ENCODE data around the gene GSTT2.

Gene GSTT2

GRCh38 chr22:24027389-24027975 is 47.5 kb downstream of the GSTT2 start:
- H3K4me1 ChIP-seq (ENCODE audit: insufficient read depth, low read length): no peaks in the 10 kb centered on the region
- no peak overlapping the region for H3K4me3 ChIP-seq (ENCODE audit: low read length)
- H3K36me3 ChIP-seq (ENCODE audit: insufficient read depth, low read length): peaks cover 3% of the 10 kb centered on the region
- H3K27me3 ChIP-seq (ENCODE audit: insufficient read depth, low read length): no peaks in the 10 kb centered on the region
- H3K9me3 ChIP-seq (ENCODE audit: low read length): no peaks in the 10 kb centered on the region
- no peak overlapping the region for H2AFZ ChIP-seq (ENCODE audit: low read depth, low read length)

DNA sequence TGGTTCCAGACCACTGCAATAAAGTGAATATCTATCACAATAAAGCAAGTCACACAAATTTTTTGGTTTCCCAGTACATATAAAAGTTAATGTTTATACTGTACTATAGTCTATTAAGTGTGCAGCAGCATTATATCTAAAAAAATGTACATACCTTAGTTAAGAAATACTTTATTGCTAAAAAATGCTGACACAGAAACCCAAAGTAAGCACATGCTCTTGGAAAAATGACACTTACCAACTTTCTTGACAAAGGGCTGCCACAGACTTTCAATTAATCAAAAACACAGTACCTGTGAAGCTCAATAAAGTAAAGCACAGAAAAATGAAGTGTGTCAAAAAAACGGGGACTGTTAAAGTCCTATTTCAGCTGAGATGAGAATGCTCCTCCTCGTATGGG is 48.1 kb downstream of the GSTT2 start:
- Histone ChIP-seq H3K36me3 (ENCODE audit: insufficient read depth, low read length) (peaks cover 3% of the 10 kb centered on the region), H2AFZ (ENCODE audit: low read depth, low read length) (no peak overlapping the region), H3K9me3 (ENCODE audit: low read length) (no peaks in the 10 kb centered on the region), H3K4me3 (ENCODE audit: low read length) (no peak overlapping the region), H3K4me1 (ENCODE audit: insufficient read depth, low read length) (no peaks in the 10 kb centered on the region), H3K27me3 (ENCODE audit: insufficient read depth, low read length) (no peaks in the 10 kb centered on the region)

GRCh38 chr22:24028533-24028932 is 48.6 kb downstream of the GSTT2 start:
- no peak overlapping the region for H2AFZ ChIP-seq (ENCODE audit: low read depth, low read length)
- no peak overlapping the region for H3K4me3 ChIP-seq (ENCODE audit: low read length)
- no peaks in the 10 kb centered on the region for H3K9me3 ChIP-seq (ENCODE audit: low read length)
- H3K4me1 ChIP-seq (ENCODE audit: insufficient read depth, low read length): no peaks in the 10 kb centered on the region
- no peaks in the 10 kb centered on the region for H3K27me3 ChIP-seq (ENCODE audit: insufficient read depth, low read length)
- H3K36me3 ChIP-seq (ENCODE audit: insufficient read depth, low read length): peaks cover 3% of the 10 kb centered on the region

DNA sequence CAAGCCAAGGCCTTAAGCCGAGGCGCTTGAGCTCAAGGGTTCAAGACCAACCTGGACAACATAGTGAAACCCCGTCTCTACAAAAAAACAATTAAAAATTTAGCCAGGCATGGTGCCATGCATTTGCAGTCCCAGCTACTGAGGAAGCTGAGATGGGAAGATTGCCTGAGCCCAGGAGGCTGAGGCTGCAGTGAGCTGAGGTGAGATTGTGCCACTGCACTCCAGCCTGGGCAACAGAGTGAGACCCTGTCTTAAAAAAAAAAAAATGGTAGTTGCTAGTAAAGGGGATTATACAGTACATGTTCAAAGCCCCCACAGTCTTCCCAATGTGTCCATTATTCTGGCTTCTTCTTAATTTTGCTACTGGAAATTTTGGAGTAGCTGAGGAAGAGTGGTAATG is 49.4 kb downstream of the GSTT2 start:
- H3K4me1 ChIP-seq (ENCODE audit: insufficient read depth, low read length): no peaks in the 10 kb centered on the region

GRCh38 chr22:24030186-24030702 is 50.3 kb downstream of the GSTT2 start:
- H2AFZ ChIP-seq (ENCODE audit: low read depth, low read length): no peak overlapping the region
- no peaks in the 10 kb centered on the region for H3K27me3 ChIP-seq (ENCODE audit: insufficient read depth, low read length)
- H3K9me3 ChIP-seq (ENCODE audit: low read length): no peaks in the 10 kb centered on the region
- H3K36me3 ChIP-seq (ENCODE audit: insufficient read depth, low read length): peaks cover 3% of the 10 kb centered on the region
- no peak overlapping the region for H3K4me3 ChIP-seq (ENCODE audit: low read length)
- H3K4me1 ChIP-seq (ENCODE audit: insufficient read depth, low read length): no peaks in the 10 kb centered on the region

More for the DNA sequence above, 49.4 kb downstream of the GSTT2 start:
- Histone ChIP-seq H3K27me3 (ENCODE audit: insufficient read depth, low read length) (no peaks in the 10 kb centered on the region), H2AFZ (ENCODE audit: low read depth, low read length) (no peak overlapping the region), H3K4me3 (ENCODE audit: low read length) (no peak overlapping the region), H3K9me3 (ENCODE audit: low read length) (no peaks in the 10 kb centered on the region), H3K36me3 (ENCODE audit: insufficient read depth, low read length) (peaks cover 3% of the 10 kb centered on the region)
